HG03175 (cell line): Measurements from ENCODE around the gene BCORL1.

Source experiments
- ATAC-seq: cut with Tn5 transposase; IDR thresholded peaks from one replicate; pipeline ENCODE4 v1.9.1; 2021; ENCODE audit warnings: mild to moderate bottlenecking, moderate library complexity; ENCODE audit not compliant: unreplicated experiment

Gene BCORL1

DNA sequence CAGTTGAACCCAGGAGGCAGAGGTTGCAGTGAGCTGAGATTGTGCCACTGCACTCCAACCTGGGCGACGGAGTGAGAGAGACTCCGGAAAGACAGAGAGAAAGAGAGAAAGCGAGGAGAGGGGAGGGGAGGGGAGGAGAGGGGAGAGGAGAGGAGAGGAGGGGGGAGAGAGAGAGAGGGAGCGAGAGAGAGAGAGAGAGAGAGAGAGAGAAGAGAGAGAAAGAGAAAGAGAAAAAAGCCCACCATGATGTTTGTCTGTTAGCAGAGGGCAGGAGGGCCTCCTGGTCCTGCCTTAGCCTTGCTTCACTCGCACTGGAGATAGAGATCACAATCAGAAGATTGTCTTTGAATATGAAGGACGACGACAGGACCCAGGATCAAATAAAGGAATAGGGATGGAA is 18.7 kb upstream of the BCORL1 start:
- no peak for ATAC-seq

DNA sequence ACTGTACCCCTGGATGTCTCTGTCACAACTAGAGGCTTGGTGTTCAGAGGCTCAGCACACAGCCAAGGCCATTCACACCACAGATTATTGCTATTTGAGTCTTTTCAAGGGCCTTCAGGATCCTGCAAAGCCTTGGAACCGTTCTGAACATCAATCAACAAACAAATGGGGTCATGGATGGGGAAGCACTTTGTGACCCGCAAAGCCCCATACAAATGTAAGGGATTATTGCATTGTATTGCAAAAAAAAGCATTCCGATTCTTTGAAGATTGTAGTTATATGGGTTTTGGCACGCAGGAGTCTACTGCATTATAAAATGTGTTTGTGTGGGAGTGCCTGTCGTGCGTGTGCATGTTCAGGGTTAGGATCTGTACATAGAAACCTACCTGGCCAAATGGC is 17.3 kb upstream of the BCORL1 start:
- no peak for ATAC-seq

DNA sequence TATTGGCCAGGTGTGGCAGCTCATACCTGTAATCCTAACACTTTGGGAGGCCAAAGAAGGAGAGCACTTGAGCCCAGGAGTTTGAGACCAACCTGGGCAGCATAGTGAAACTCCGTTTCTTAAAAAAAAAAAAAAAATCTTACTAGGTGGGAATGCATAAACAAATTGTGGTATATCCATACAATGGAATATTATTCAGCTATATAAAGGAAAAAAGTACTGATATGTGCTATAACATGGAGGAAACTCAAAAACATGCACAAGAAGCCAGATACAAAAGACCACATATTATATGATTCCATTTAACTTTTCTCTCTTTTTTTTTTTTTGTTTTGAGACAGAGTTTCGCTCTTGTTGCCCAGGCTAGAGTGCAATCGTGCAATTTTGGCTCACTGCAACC is 13.5 kb upstream of the BCORL1 start:
- no peak for ATAC-seq

DNA sequence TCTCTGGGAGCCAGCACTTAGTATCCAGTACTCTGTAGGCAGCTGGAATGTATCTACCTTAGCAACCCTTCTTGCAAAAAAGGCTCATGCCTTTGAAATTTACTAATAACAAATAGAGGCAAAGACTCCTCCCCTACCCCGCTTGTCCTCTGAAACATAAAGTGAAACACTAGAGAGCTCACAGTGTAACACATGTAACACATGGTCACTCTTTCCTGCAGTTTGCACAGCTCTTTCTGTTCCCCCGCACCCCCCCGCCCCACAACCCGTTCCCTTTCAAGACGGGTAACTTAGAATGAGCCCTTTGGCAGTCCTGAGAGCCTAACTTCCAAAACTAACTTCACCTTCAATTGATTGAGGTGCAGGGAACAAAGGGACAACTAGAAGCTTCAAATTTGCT is 6.0 kb upstream of the BCORL1 start:
- no peak for ATAC-seq

DNA sequence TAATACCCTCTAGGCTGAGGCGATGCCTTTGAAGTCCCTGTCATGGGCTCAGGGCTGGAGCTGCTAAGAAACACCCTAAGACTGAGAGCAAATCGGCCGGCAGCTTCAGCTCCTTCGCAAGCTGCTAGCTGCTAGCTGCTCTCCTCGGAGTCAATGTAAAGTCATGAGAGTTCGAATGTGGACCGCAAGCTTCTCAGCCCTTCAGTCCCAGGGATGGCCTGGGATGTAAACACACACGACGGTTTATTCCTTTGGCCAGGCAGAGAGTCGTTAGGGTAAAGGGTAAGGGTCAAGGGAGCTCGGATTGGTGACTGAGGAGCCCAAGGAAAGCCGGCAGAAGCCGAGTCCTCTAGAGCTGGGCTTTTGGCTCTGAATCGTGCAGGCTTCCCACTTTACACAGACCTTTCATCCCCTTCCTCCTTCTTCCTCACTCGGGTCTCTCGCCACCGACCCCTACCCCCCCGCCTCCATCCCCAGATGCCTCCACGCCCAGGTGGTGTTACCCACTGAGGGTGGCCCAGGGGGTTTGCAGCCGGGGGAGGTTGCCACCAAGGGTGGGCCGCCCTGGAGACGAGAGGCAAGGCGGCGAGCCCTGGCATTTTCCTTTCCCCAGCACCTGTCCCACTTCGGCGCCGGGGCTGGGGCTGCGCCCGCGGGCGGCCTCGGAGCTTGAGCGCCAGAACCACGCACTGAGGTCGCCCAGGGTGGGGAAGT is 3.1 kb upstream of the BCORL1 start:
- ATAC-seq, result no peak

DNA sequence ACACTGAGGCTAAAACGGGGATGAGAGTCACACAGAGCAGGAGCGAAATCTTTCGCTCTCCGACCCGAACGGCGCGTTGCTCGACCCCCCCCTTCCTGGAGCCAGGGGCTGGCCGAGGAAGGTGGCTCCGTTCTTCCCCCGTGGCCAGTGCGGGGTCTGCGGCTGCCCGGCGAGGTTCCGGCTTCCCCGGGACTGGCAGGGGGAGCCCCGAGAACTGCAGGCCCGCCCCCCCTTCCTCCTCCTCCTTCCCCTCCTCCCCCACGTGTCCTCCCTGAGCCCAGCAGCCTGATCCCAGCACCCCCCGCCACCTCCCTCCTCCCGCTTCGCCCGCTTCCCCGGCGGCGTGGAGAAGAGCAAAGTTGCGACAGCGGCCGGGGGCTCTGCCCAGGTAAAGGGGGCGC is 2.4 kb upstream of the BCORL1 start:
- ATAC-seq, result no peak

DNA sequence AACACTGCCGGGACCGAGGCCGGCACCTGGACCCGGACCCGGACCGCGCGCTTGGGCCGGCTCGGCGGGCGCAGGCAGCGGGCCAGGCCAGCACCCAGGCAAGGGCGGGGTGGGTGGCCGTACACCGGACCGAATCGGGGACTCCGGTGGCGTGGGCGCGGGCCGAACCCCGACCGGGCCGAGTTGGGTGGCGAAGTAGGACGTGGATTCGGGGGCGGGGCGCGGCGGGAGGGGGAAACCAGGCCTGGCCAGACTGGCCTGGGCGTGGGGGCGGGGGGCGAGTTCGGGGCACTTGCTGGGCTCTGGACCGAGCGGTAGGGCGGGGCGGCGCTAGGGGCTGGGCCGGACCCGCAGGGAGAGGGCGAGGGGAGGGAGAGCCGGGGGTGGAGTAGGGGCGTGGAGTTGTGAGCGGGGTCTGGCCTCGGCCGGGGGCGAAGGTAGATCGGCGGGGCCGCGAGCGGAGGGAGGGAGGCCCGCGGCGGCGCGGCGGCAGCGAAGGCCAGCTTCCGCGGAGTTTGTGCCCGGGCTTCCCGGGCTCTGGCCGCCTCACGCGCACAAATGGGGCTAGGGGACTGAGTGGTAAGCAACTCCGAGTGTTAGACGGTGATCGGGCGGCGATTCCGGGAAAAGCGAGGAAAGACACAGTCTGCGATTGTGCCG is 1.8 kb upstream of the BCORL1 start:
- ATAC-seq, result no peak

DNA sequence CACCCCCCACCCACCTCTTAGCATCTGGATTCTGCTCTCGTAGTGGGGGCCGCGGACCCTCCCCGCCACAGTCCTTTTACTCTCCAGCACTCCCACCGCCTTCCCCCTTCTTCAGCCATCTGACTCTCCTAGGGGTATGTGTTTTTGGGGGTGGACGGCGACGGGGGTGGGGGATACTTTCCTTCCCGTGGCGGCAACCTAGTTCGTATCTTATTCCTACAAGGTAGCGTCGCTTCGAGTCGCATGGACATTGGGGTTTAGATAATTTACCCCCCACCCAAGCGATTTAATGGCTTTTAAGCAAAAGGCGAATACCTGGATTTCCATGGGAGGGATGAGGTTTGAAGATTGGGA is 1.3 kb upstream of the BCORL1 start:
- ATAC-seq, result no peak

DNA sequence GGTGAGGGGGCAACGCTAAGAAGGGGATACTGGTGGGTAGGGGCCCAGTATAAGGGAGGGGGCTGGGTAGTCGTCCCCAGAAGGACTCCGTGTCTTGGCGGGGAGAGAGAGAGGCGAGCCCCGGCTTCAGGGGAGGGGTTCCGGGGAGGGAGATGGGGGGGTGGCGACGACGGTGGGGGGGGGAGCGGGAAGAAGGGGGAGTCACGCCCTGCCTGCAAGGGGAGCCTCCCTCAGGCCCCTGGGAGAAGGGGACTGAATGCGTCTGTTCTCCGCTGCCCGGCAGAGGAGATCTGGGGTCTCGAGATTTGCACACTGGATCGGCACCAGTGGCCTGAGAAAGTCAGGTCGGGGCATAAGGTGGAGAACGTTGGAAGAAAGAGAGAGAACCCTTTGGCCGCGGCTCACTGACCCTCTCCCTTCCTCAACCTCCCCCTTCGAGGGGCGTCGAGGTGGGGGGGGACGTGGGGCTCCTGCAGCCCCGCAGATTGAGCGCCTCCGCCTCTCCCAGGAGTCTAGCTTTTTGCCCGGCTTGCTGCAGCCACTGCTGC is 609 bp upstream of the BCORL1 start:
- ATAC-seq, result peak; percentile 2

DNA sequence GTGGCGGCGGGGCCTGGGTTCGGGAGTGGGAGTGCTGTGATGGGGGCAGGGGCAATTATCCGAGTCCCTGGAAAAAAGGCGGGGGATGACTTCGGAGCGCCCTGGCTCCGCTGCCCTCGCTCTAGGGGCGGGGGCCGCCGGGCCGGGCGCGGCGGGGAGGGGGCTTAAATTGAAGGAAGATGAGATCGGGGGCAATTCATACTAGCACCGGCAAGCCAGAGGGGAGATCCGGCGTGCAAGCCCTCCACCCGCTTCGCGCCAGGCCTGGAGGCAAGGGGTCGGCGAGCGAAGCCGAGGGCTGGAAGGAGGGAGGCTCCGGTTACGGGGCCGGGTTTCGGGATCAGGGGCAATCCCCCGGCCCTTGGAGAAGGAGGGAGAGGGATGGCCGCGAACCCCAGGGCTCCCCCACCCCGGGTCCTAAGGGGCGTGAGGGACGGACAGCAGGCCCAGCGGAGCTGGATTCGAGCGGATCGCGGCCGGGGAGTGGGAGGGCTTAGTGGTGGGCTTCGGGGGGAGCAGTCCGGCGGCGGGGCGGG is 1.2 kb downstream of the BCORL1 start:
- no peak for ATAC-seq

DNA sequence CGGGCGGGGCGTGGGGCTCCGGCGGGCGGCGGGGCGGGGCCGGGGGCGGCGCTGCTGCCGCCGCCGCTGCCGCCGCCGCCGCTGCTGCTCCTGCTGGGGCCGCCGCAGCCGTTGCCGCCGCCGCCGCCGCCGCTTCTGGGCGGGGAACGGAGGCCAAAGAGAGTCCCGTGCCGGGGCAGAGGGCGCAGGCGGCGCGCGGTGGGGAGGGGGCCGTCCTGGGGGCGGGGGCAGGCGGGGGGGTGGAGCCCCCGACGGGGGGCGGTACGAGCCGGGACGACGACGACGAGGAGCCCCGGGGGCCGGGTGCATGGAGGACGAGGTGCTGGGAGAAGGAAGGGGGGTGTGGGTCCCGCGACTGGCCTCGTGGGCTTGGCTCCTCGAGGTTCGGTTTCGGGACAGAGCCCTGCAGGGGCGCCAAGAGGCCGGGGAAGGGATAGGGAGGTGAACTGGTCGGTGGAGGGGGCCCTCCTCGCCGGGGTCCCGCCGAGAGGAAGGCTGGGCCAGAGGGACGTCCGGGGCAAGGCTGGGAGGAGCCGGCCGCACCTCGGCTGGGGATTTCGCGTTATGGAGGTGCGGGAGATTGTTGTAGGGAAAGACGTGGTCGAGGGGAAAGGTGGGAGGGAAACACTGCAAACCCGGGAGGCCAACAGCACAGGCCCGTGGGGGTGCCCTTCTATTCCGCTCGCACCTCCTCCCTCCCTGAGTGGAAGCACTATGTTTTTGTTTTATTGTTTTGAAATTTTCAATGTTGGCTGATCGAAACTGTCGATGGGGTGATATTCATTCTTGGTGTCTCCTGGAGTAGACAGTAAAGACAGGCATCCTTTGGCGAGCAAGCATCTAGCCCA is 1.9 kb downstream of the BCORL1 start:
- no peak for ATAC-seq

DNA sequence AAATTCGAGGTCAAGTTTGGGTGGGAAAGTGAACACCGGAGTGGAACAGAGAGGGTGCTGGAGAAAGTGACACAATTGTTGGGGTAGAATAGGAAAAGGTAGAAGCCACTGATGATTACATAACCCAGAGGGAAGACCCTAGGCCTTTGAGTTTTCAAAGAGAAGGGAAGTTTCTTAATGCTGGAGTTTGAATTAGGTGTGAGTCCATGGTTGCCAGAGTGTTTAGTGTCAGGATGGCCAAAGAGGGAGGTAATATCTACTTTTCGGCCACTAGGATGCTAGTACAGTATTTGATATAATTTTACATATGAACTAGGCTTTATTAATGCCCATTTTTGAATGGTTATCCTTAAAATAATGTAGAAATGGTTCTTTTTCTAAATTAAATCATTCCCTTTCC is 5.4 kb downstream of the BCORL1 start:
- no peak for ATAC-seq

DNA sequence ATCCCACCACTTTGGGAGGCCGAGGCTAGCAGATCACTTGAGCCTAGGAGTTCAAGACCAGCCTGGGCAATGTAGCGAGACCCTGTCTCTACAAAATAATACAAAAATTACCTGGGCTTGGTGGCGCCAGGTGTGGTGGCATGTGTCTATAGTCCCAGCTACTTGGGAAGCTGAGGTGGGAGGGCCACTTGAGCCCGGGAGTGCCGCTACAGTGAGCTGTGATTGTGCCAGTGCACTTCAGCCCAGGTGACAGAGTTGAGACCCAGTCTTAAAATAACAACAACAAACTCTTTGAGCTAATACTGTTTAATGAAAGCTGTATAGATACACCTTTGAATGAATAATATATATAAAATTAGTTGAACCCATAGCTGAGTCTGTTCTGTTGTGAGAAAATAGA is 9.7 kb downstream of the BCORL1 start:
- ATAC-seq, result no peak

DNA sequence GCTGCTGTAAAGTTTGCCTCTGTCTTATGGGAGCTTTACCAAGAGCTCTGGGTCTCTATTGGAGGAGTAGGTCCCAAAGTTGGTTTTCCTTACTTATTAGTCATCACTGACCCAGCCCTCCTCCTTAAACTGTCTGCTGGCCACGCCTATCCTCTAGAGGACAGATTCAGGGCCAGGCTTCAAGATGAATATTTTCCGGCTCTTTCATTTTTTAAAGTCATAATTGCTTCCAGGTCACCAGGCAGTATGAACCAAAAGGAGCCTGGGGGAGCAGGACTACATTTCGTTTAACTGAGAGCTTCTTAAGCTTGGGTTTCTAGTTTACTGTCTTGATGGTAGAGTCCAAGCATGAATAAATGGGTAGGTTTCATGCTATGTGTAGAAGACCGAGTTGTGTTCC is 13.7 kb downstream of the BCORL1 start:
- no peak for ATAC-seq

DNA sequence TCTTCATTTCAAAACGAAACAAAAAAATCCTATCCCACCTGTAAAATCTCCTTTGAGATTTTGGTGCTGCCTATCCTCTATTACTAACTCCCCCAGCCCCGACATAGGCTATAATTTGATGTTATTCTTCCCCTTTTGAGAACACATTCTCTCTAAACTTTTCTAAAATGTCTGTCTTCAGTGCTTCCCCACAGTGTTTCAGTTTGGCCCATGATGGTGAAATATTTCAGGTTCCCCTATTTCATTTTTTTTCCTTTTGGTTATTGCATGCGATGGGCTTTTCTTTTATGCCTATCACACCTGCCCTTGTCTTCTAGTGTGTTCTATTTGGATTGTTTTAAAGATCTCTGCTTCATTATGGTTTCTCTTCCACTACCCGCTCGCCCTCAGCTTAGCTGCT is 14.7 kb downstream of the BCORL1 start:
- no peak for ATAC-seq

DNA sequence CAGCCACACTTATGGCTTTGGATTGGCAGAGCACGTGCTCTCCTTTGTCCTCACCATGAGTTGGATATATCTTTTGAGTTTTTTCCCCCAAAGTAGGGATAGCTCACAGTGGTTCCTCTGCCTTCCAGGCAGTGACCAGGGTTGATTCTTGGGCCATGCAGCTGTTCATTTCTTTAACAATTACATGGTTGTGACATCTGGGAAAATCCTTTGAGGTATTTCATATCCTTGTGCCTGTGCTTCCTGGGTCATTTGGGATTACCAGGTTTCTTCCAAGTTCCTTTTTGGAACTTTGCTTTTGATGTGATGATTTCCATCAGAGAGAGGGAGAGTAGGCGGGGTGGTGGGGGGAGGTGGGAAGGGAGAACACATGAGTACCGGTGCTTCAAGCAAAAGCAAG is 15.6 kb downstream of the BCORL1 start:
- no peak for ATAC-seq

DNA sequence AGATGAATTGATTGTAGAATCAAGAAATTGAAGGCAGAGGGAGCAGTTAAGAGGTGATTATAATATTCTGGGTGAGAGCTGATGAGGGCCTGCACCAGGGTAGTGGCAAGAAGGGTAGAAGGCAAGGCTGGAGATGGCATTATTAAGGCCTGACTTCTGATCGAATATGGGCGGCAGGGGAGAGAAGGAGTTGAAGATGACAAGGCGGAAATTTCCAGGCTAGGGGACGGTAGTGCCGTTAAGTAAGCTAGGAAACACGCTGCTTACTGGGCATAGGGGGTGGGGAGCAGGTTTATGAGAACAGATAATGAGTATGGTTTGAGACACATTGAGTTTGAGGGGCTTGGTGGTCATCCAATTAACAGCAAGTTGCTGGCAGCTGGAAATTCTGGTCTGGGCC is 19.5 kb downstream of the BCORL1 start:
- no peak for ATAC-seq

DNA sequence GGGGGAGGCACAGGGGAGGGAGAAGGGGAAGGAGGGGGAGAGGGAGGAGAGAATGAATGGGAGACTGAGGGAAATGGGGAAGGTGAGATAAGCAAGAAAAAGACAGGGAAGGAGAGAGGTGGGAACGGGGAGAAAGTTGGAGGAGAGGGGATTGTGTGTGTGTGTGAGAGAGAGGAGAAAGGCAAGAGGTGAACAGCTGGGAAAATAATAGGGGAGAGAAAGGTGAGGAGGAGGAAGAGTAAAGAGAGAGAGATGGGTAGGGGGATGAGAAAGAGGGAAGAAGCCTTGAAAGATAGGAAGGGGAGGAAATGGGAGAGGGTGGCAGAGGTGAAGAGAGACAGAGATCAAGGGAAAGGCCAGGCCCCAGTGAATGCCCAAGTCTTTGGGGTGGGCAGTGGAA is 20.1 kb downstream of the BCORL1 start:
- ATAC-seq, result no peak

DNA sequence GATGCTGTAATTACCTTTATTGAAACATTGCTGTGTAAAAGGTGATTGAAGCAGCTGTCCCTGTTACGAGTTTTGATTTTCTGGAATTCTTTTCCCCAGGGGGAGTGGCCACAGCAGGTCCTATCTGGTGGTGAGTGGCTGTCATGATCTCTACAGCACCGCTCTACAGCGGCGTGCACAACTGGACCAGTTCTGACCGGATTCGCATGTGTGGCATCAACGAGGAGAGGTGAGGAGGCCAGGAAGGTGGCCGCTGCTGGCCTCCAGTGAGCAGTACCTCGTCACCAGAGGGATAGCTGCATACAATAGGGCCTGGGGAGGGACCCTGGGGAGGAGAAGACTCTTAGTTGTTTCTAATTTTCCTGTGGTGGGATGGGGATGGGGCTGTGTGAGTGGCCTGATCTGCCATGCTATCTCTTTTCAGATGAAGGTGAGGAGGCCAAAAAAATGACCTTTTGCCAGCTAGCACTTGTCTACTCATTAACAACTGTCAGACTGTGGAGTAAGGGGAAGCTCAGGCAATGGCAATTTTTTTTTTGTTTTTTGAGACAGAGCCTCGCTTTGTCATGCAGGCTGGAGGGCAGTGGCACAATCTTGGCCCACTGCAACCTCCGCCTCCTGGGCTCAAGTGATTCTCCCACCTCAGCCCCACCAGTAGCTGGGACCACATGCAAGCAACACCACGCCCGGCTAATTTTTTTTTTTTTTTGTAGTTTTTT is 22.8 kb downstream of the BCORL1 start:
- no peak for ATAC-seq

DNA sequence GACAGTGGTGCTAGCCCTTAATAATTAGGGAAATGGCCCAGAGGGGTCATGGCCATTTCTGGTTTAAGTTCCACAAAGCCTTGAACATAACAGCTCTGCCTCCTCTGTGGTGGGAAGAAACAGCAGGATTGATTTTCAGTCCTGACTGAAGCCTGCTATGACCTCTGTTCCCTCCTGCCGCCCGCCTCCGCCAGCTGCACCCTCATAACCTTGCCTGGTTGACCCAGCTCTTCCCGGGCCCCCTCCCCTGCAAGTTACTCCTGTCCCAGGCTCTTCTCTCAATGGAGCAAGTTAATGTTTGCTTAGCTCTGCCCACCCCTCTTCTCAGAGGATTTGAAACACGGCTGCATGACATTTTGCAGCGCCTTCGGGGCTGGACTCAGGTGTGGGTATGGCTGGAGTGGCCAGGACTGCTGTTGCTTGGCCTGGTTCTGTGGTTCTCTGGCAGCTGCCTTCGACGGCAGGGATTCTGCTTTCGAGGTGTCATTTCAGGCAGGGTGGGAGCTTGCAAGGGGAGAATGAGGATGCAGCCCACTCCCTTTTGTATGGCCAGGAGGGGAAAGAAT is 27.3 kb downstream of the BCORL1 start:
- no peak for ATAC-seq

DNA sequence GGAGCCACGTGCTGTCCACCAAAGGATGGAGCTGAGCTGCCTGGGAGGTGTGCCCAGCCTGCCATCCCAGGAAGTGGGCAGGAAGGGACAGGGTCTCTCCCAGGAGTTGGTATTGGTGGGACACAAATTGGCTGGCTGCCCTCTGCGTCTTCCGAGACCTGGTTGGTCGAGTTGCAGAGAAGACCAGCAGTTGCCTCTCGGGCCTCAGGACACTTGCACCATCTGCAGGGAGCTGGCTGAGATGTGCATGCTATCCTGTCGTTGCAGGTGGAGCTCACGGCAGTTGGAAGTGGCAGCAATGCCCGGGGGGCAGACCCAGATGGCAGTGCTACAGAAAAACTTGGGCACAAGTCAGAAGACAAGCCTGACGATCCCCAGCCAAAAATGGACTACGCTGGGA is 30.2 kb downstream of the BCORL1 start:
- no peak for ATAC-seq
